HUES6 (cell line): ENCODE data around the gene FOXL2NB.
A peak's percentile ranks its signal among the peaks of the same experiment; 100 is the strongest.

Experiments
- H3K27ac ChIP-seq: 2 replicates; pipeline ENCODE4 v1.7.0; 2013; ENCODE audit warnings: low read depth, mild to moderate bottlenecking, low read length, inconsistent platforms
- H3K27me3 ChIP-seq: 2 replicates; pipeline ENCODE4 v1.6.1; 2013; ENCODE audit warnings: low read length; ENCODE audit not compliant: control insufficient read depth, insufficient read depth
- H3K36me3 ChIP-seq: 2 replicates; pipeline ENCODE4 v1.6.1; 2013; ENCODE audit warnings: low read length; ENCODE audit not compliant: control insufficient read depth, insufficient read depth
- H3K4me1 ChIP-seq: 2 replicates; pipeline ENCODE4 v1.6.1; 2013; ENCODE audit warnings: low read length; ENCODE audit not compliant: control insufficient read depth, insufficient read depth
- H3K4me3 ChIP-seq: 2 replicates; pipeline ENCODE4 v1.5.1; 2013; ENCODE audit warnings: low read depth, low read length
- H3K9ac ChIP-seq: one replicate; pipeline ENCODE4 v1.6.1; 2013; ENCODE audit warnings: mild to moderate bottlenecking, low read length
- H3K9me3 ChIP-seq: 2 replicates; pipeline ENCODE4 v1.6.1; 2013; ENCODE audit warnings: low read depth, low read length; ENCODE audit not compliant: control insufficient read depth, insufficient read depth

The FOXL2NB gene

DNA sequence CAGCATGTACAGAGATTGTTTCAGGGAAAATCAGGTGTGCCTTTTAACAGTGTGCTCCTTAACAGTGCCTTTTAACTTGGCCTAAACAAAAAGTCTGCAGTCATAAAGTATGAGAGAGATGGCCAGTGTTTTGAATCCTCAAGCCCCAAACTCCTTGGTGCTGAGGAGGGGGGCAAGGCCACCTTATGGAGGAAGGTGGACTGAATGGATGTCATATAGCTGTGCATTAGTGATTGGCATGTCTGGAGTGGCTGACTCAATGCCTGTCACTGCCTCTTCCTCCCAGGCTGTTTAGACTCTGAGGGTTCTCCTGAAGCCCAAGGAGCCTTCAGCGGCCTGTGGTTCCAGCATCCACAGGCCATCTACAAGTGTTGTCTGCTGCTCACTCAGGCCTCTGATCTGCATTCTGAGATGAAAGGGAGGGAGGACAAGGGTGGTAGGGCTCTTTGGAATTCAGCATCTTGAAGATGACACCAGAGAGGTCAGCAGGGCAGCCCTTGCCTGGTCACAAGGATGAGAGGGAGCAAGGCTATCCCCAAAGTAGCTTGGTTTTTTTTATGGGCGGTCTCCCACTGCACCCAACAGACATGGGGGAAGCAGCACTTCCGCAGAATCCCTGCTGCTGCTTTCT, 1.5 kb downstream of the FOXL2NB start:
- Histone ChIP-seq H3K4me1 (peaks cover 45% of the 10 kb centered on the region), H3K9me3 (no peaks in the 10 kb centered on the region), H3K9ac (no peak overlapping the region), H3K27me3 (peaks cover 99% of the 10 kb centered on the region), H3K4me3 (peak overlapping the region; percentile 57), H3K27ac (no peak overlapping the region), H3K36me3 (no peaks in the 10 kb centered on the region)

DNA sequence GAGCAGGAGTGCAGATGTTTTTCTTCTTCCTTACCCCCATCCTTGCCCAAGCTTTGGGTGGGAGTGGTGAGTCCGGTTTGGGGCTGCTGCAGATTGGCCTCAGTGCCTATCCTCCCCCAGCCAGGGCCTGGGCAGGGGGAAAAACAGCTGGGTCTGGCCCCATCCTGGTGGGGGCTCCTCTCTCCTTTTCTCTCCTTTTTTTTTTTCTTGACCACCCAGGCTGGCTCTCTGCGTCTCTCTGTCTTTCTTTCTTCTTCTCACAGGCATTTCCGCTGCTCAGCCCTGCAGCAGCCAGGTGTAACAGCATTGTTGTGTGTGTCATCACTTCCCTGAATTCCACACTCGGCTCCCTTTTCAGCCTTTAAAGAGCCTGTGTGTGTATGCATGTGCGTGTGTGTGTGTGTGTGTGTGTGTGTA, 2.0 kb downstream of the FOXL2NB start:
- Histone ChIP-seq H3K36me3 (no peaks in the 10 kb centered on the region), H3K9ac (no peak overlapping the region), H3K4me1 (peaks cover 40% of the 10 kb centered on the region), H3K4me3 (peak overlapping the region; percentile 57), H3K27me3 (peaks cover 99% of the 10 kb centered on the region), H3K9me3 (no peaks in the 10 kb centered on the region), H3K27ac (no peak overlapping the region)

DNA sequence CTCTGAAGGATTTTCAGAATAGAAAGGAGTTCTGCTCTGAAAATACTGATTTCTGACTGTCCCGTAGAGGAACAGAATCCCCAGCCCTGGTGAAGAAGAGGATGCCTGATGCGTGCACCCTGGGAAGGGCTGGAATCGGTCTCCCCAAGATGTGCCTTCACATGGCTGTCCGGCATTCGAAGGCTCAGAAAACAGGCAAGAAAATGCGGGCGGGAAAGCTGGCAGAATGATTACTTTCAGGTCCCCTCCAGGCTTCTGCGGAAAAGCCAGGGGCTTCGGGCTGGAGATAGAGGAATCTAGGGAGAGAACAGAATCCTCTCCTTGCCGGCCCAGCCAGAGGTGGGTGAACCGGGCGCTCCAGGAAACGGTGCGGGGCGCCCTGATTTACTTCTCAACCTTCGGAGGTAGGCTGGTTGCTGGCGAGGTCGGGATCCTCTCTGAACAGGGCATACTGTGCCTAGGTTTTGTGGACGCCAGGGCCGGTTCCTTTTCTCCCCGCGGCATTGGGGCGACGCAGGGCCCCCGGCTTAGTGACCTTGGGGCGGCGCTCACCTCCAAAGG, 2.5 kb downstream of the FOXL2NB start:
- Histone ChIP-seq H3K4me1 (peaks cover 35% of the 10 kb centered on the region), H3K9me3 (no peaks in the 10 kb centered on the region), H3K27ac (no peak overlapping the region), H3K4me3 (peak overlapping the region; percentile 57), H3K9ac (no peak overlapping the region), H3K27me3 (peaks cover 99% of the 10 kb centered on the region), H3K36me3 (no peaks in the 10 kb centered on the region)

GRCh38 chr3:138950006-138950644, 3.1 kb downstream of the FOXL2NB start:
- Histone ChIP-seq H3K27me3 (peaks cover 99% of the 10 kb centered on the region), H3K27ac (no peak overlapping the region), H3K9ac (no peak overlapping the region), H3K4me3 (peak overlapping the region; percentile 57), H3K4me1 (peaks cover 32% of the 10 kb centered on the region), H3K36me3 (no peaks in the 10 kb centered on the region), H3K9me3 (no peaks in the 10 kb centered on the region)

GRCh38 chr3:138950701-138951100, 3.7 kb downstream of the FOXL2NB start:
- Histone ChIP-seq H3K27ac (no peak overlapping the region), H3K9me3 (no peaks in the 10 kb centered on the region), H3K9ac (no peak overlapping the region), H3K4me3 (peak overlapping the region; percentile 57), H3K36me3 (no peaks in the 10 kb centered on the region), H3K4me1 (peaks cover 28% of the 10 kb centered on the region), H3K27me3 (peaks cover 99% of the 10 kb centered on the region)

GRCh38 chr3:138960417-138960852, 13.4 kb downstream of the FOXL2NB start:
- no peak overlapping the region for H3K4me3 ChIP-seq
- 0 out of 2 replicates have a peak, but pooled peaks cover 2% of the 10 kb centered on the region for H3K9me3 ChIP-seq
- H3K36me3 ChIP-seq: no peaks in the 10 kb centered on the region
- H3K27ac ChIP-seq: no peak overlapping the region
- H3K9ac ChIP-seq: no peak overlapping the region
- peaks cover 41% of the 10 kb centered on the region for H3K27me3 ChIP-seq
- no peaks in the 10 kb centered on the region for H3K4me1 ChIP-seq

DNA sequence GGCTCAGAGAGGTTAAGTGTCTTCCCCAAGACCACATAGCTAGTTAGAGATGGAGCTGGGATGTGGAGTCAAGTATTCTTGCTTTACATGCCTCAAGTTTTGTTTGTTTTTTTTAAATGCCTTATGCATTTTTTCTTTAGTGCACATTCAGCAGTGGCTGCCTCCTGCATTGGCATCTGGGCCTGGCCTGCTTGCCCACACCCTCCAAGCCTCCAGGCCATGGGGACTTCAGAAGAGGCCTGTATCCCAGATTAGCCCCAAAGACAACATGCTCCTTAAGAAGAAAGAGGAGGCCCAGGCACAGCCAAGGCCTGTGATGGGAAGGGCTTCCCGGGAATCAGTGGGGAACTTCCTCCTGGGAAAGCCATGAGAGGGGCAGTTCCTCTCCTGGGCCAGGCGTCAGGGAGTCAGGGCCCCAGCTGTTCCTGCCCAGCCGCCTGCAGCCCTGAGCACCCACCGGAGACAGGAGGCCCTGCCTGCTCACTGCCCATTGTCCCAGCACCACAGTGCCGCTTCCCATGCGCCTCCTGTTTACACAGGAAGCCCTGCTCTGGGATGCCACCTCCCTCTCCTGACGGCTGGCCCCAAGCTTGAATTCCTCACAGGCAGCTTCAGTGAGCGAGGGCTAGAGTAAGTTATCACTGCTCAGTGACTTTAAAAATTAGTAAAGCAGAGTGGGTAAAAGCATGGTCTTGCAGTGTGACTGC, 16.0 kb downstream of the FOXL2NB start:
- H3K4me1 ChIP-seq: no peaks in the 10 kb centered on the region
- H3K27ac ChIP-seq: no peak overlapping the region
- no peaks in the 10 kb centered on the region for H3K36me3 ChIP-seq
- H3K4me3 ChIP-seq: no peak overlapping the region
- H3K9me3 ChIP-seq: 0 out of 2 replicates have a peak, but pooled peaks cover 2% of the 10 kb centered on the region
- no peak overlapping the region for H3K9ac ChIP-seq
- H3K27me3 ChIP-seq: peaks cover 28% of the 10 kb centered on the region

GRCh38 chr3:138964264-138964663, 17.2 kb downstream of the FOXL2NB start:
- Histone ChIP-seq H3K27me3 (peaks cover 17% of the 10 kb centered on the region), H3K36me3 (no peaks in the 10 kb centered on the region), H3K9ac (no peak overlapping the region), H3K27ac (no peak overlapping the region), H3K4me1 (no peaks in the 10 kb centered on the region), H3K9me3 (0 out of 2 replicates have a peak, but pooled peaks cover 2% of the 10 kb centered on the region), H3K4me3 (no peak overlapping the region)

GRCh38 chr3:138964923-138965322, 17.9 kb downstream of the FOXL2NB start:
- no peaks in the 10 kb centered on the region for H3K36me3 ChIP-seq
- no peak overlapping the region for H3K27ac ChIP-seq
- peaks cover 13% of the 10 kb centered on the region for H3K27me3 ChIP-seq
- 0 out of 2 replicates have a peak, but pooled peaks cover 2% of the 10 kb centered on the region for H3K9me3 ChIP-seq
- H3K4me3 ChIP-seq: no peak overlapping the region
- no peaks in the 10 kb centered on the region for H3K4me1 ChIP-seq
- H3K9ac ChIP-seq: no peak overlapping the region

DNA sequence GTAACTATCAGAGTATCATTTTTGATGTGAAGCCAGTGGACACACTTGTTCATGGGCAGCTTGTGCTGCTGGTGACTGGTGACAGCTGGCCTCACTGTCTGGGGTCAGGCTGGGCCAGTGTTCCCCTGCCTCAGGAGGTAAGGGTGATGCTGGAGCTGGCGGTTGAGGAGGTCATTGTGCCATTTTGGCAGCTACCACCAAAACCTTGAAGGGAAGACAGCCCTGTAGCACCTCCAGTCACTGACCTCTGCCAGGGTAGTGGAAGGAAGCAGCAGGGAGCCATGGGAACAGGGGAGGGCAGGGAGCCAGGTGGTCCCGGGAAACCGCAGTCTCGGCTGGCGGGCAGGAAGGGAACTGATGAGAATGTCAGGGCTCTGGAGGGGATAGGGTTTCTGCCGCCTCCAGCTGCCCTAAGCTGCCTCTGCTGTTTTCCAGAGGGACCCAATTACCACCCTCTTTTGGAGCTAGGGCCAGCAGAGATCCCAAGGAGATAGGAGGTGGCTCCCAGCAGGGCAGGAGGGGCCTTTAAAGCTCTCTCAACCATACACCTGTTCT, 24.8 kb downstream of the FOXL2NB start:
- H3K27me3 ChIP-seq: no peaks in the 10 kb centered on the region; the same call in 1 of the 2 replicates
- H3K4me3 ChIP-seq: no peak overlapping the region
- no peak overlapping the region for H3K27ac ChIP-seq
- no peaks in the 10 kb centered on the region for H3K36me3 ChIP-seq
- no peak overlapping the region for H3K9ac ChIP-seq
- H3K4me1 ChIP-seq: no peaks in the 10 kb centered on the region
- H3K9me3 ChIP-seq: no peaks in the 10 kb centered on the region
